ENCODE results near the gene KCTD14. TPM values are rescaled to one million over a fixed set of nuclear protein-coding genes. Genes with fewer than 3 reads are reported as not detected.
"Not testable (repeated sequence)": the region's sequence is repeated elsewhere in the genome, so short reads cannot be mapped to it uniquely, and the experiment has no call there.

Gene KCTD14
- total and polyA plus RNA-seq, 9 of the 15 experiments (the other 6 are each of a cell fraction or from before 2014, with no cell fraction given): 0.04 to 0.30 (median 0.11) TPM; not detected in 2

DNA sequence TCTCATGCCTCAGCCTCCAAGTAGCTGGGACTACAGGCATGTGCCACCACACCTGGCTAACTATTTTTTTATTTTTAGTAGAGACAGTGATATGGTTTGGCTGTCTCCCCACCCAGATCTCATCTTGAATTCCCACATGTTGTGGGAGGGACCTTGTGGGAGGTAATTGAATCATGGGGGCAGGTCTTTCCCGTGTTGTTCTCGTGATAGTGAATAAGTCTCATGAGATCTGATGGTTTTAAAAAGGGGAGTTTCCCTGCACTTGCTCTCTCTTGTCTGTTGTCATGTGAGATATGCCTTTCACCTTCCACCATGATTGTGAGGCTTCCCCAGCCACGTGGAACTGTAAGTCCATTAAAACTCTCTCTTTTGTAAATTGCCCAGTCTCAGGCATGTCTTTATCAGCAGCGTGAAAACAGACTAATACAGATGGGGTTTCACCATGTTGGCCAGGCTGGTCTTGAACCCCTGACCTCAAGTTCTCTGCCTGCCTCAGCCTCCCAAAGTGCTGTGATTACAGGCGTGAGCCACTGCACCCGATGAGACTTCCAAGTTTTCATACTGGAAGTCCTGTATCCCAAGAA lies 8.0 kb downstream of the KCTD14 start (continued):
- TF ChIP-seq, protein P1, sequence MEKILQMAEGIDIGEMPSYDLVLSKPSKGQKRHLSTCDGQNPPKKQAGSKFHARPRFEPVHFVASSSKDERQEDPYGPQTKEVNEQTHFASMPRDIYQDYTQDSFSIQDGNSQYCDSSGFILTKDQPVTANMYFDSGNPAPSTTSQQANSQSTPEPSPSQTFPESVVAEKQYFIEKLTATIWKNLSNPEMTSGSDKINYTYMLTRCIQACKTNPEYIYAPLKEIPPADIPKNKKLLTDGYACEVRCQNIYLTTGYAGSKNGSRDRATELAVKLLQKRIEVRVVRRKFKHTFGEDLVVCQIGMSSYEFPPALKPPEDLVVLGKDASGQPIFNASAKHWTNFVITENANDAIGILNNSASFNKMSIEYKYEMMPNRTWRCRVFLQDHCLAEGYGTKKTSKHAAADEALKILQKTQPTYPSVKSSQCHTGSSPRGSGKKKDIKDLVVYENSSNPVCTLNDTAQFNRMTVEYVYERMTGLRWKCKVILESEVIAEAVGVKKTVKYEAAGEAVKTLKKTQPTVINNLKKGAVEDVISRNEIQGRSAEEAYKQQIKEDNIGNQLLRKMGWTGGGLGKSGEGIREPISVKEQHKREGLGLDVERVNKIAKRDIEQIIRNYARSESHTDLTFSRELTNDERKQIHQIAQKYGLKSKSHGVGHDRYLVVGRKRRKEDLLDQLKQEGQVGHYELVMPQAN (IDR thresholded peaks at IDR 0.05; ENCODE audit: borderline replicate concordance): peak; percentile 68; the same call in 1 of the 2 replicates
- TF ChIP-seq TAL1 (IDR thresholded peaks at IDR 0.05) (peak; percentile 39; the same call in 1 of the 2 replicates), L3MBTL2 (IDR thresholded peaks at IDR 0.05) (peak; percentile 93), MTA2 (IDR thresholded peaks at IDR 0.05; ENCODE audit: low read depth) (peak; percentile 14; the same call in 1 of the 2 replicates), NR2C2 (tag; IDR thresholded peaks at IDR 0.05) (peak; percentile 52), NFXL1 (CRISPR knock-in tag; IDR thresholded peaks at IDR 0.05) (peak; percentile 47; the same call in 1 of the 2 replicates), CHD2 (IDR thresholded peaks at IDR 0.05; ENCODE audit: low read depth, low read length) (peak; percentile 87), ZNF644 (tag; IDR thresholded peaks at IDR 0.05; ENCODE audit: low read depth) (peak; percentile 80; the same call in 1 of the 2 replicates), HDAC1 (IDR thresholded peaks at IDR 0.05) (peak in 1 of 2 experiments; percentile 41; a peak in 1 of 4 replicates), MYC (IDR thresholded peaks at IDR 0.05; ENCODE audit: low read depth, low read length) (peak; percentile 92), MYC (CRISPR knock-in tag; IDR thresholded peaks at IDR 0.05; ENCODE audit: borderline replicate concordance, low read depth) (0 out of 2 replicates have a peak, but pooled peaks have one; percentile 55), CBFA2T2 (conservative IDR thresholded peaks at IDR 0.05) (0 out of 2 replicates have a peak, but pooled peaks have one; percentile 23), SIN3A (IDR thresholded peaks at IDR 0.05; ENCODE audit: borderline replicate concordance in 2 of 2, control insufficient read depth in 1 of 2, low read depth in 2 of 2, low read length in 2 of 2) (peak; percentile 17 to 38; a peak in 2 of 4 replicates), SUPT5H (IDR thresholded peaks at IDR 0.05) (peak; percentile 75), NCOR1 (IDR thresholded peaks at IDR 0.05) (peak; percentile 38; the same call in 1 of the 2 replicates), ATF1 (tag; IDR thresholded peaks at IDR 0.05) (peak; percentile 20; the same call in 1 of the 2 replicates), TEAD4 (IDR thresholded peaks at IDR 0.05; ENCODE audit: low read length) (peak; percentile 57), KLF13 (tag; IDR thresholded peaks at IDR 0.05; ENCODE audit: borderline replicate concordance, low read depth) (peak; percentile 66; the same call in 1 of the 2 replicates), TOE1 (IDR thresholded peaks at IDR 0.05; ENCODE audit: borderline replicate concordance) (peak; percentile 70; the same call in 1 of the 2 replicates), ZNF12 (CRISPR knock-in tag; IDR thresholded peaks at IDR 0.05) (peak; percentile 50; the same call in 1 of the 2 replicates)
- TF ChIP-seq NR2C2 (CRISPR knock-in tag; IDR thresholded peaks at IDR 0.05); ATF1 (CRISPR knock-in tag; IDR thresholded peaks at IDR 0.05); TEAD4 (CRISPR knock-in tag; IDR thresholded peaks at IDR 0.05; ENCODE audit: borderline replicate concordance); TOE1 (CRISPR knock-in tag; IDR thresholded peaks at IDR 0.05; ENCODE audit: borderline replicate concordance, low read depth): not testable (repeated sequence)
- TF ChIP-seq, protein P2, sequence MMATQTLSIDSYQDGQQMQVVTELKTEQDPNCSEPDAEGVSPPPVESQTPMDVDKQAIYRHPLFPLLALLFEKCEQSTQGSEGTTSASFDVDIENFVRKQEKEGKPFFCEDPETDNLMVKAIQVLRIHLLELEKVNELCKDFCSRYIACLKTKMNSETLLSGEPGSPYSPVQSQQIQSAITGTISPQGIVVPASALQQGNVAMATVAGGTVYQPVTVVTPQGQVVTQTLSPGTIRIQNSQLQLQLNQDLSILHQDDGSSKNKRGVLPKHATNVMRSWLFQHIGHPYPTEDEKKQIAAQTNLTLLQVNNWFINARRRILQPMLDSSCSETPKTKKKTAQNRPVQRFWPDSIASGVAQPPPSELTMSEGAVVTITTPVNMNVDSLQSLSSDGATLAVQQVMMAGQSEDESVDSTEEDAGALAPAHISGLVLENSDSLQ (IDR thresholded peaks at IDR 0.05): peak; percentile 51; the same call in 1 of the 2 replicates
- TF ChIP-seq, protein P3, sequence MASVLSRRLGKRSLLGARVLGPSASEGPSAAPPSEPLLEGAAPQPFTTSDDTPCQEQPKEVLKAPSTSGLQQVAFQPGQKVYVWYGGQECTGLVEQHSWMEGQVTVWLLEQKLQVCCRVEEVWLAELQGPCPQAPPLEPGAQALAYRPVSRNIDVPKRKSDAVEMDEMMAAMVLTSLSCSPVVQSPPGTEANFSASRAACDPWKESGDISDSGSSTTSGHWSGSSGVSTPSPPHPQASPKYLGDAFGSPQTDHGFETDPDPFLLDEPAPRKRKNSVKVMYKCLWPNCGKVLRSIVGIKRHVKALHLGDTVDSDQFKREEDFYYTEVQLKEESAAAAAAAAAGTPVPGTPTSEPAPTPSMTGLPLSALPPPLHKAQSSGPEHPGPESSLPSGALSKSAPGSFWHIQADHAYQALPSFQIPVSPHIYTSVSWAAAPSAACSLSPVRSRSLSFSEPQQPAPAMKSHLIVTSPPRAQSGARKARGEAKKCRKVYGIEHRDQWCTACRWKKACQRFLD (CRISPR knock-in tag; IDR thresholded peaks at IDR 0.05): peak; percentile 74; the same call in 1 of the 2 replicates
